HepG2 (cell line): ENCODE results near the gene RAD51D. TPM values are rescaled to one million over a fixed set of nuclear protein-coding genes. Genes with fewer than 3 reads are reported as not detected.
A peak's percentile ranks its signal among the peaks of the same experiment; 100 is the strongest.

Experiments used
- GMEB1 ChIP-seq: sonication (generic); formaldehyde crosslinking; IDR thresholded peaks from 2 replicates; pipeline ENCODE4 v1.5.1; 2020; ENCODE audit warnings: missing genetic modification reagents, mild to moderate bottlenecking, borderline replicate concordance
- GZF1 ChIP-seq: sonication (generic); formaldehyde crosslinking; IDR thresholded peaks from 2 replicates; pipeline ENCODE4 v1.5.1; 2020; ENCODE audit warnings: mild to moderate bottlenecking, missing genetic modification reagents
- MZF1 ChIP-seq: sonication (generic); formaldehyde crosslinking; IDR thresholded peaks from 2 replicates; pipeline ENCODE4 v1.8.1; 2023; ENCODE audit warnings: mild to moderate bottlenecking, missing genetic modification reagents, borderline replicate concordance
- PHF21A ChIP-seq: sonication (generic); formaldehyde crosslinking; IDR thresholded peaks from 2 replicates; pipeline ENCODE4 v1.5.0; 2020; ENCODE audit warnings: mild to moderate bottlenecking, missing genetic modification reagents
- SOX13 ChIP-seq, 3 experiments: fragments of 450-650 bp in 1 of 3; sonication (generic) in 1 of 3; formaldehyde crosslinking in 1 of 3; IDR thresholded peaks in 2 of 3; conservative IDR thresholded peaks in 1 of 3; 2 replicates each; pipeline versions ENCODE4 v1.5.0 to v1.6.1; 2016 to 2020; ENCODE audit warnings: antibody characterized with exemption in 1 of 3, mild to moderate bottlenecking in 1 of 3, missing compliant biosample characterization in 1 of 3, missing genetic modification reagents in 1 of 3, moderate library complexity in 1 of 3
- SPEN ChIP-seq: sonication (generic); formaldehyde crosslinking; IDR thresholded peaks from 2 replicates; pipeline ENCODE4 v1.5.1; 2020; ENCODE audit warnings: low read depth, mild to moderate bottlenecking, missing genetic modification reagents
- ZFP82 ChIP-seq: sonication (generic); formaldehyde crosslinking; IDR thresholded peaks from 2 replicates; pipeline ENCODE4 v1.5.1; 2020; ENCODE audit warnings: mild to moderate bottlenecking, missing genetic modification reagents, borderline replicate concordance
- ZMAT5 ChIP-seq: sonication (generic); formaldehyde crosslinking; IDR thresholded peaks from 2 replicates; pipeline ENCODE4 v1.5.0; 2020; ENCODE audit warnings: mild to moderate bottlenecking, low read depth, missing genetic modification reagents, borderline replicate concordance
- ZNF496 ChIP-seq: sonication (generic); formaldehyde crosslinking; IDR thresholded peaks from 2 replicates; pipeline ENCODE4 v1.8.1; 2023; ENCODE audit warnings: mild to moderate bottlenecking, moderate library complexity, missing genetic modification reagents; ENCODE audit not compliant: insufficient replicate concordance
- ZNF878 ChIP-seq: sonication (generic); formaldehyde crosslinking; IDR thresholded peaks from 2 replicates; pipeline ENCODE4 v1.8.1; 2023; ENCODE audit warnings: mild to moderate bottlenecking, missing genetic modification reagents, moderate library complexity
- ZSCAN20 ChIP-seq: sonication (generic); formaldehyde crosslinking; IDR thresholded peaks from 2 replicates; pipeline ENCODE4 v1.4.0; 2020; ENCODE audit warnings: missing genetic modification reagents, mild to moderate bottlenecking, borderline replicate concordance
- polyA plus RNA-seq, 8 experiments: library from polyadenylated mRNA; depleted of rRNA in 3 of 8; stranded (reverse) in 7 of 8; unstranded in 1 of 8; fragments of >200 nt; fragmentation: Illumina TruSeq in 4 of 8; extraction: Trizol in 4 of 8; gene quantifications; 2 replicates each; pipeline versions ENCODE4 v1.2.1 to v1.2.3, GENCODE V29; 2011 to 2016; ENCODE audit warnings: low read depth in 4 of 8, missing spikeins in 1 of 8, mixed read lengths in 1 of 8; ENCODE audit not compliant: insufficient read depth in 1 of 8
- total RNA-seq, 5 experiments: library from RNA; depleted of rRNA; stranded (reverse); fragments of >200 nt; fragmentation: Illumina TruSeq; extraction: Trizol; gene quantifications; 2 replicates each; pipeline ENCODE4 v1.2.3, GENCODE V29; 2016; ENCODE audit warnings: low read depth in 1 of 5
- TF ChIP-seq, protein P1 (sequence below): sonication (generic); formaldehyde crosslinking; IDR thresholded peaks from 2 replicates; pipeline ENCODE4 v1.4.0; 2020; ENCODE audit warnings: missing genetic modification reagents, borderline replicate concordance
- TF ChIP-seq, protein P2 (sequence below): sonication (generic); formaldehyde crosslinking; IDR thresholded peaks from 2 replicates; pipeline ENCODE4 v1.4.0; 2020; ENCODE audit warnings: missing genetic modification reagents
- TF ChIP-seq, protein P3 (sequence below): sonication (generic); formaldehyde crosslinking; IDR thresholded peaks from 2 replicates; pipeline ENCODE4 v1.4.0; 2020; ENCODE audit warnings: mild to moderate bottlenecking, missing genetic modification reagents
- TF ChIP-seq, protein P4 (sequence below): IDR thresholded peaks from 2 replicates; pipeline ENCODE4 v1.6.1; 2016; ENCODE audit warnings: control low read depth

The RAD51D gene
- total and polyA plus RNA-seq, 2 of the 13 experiments (the other 11 are each of a cell fraction or from before 2014, with no cell fraction given), result 6.7 to 13.1 TPM

- TF ChIP-seq, protein P1, sequence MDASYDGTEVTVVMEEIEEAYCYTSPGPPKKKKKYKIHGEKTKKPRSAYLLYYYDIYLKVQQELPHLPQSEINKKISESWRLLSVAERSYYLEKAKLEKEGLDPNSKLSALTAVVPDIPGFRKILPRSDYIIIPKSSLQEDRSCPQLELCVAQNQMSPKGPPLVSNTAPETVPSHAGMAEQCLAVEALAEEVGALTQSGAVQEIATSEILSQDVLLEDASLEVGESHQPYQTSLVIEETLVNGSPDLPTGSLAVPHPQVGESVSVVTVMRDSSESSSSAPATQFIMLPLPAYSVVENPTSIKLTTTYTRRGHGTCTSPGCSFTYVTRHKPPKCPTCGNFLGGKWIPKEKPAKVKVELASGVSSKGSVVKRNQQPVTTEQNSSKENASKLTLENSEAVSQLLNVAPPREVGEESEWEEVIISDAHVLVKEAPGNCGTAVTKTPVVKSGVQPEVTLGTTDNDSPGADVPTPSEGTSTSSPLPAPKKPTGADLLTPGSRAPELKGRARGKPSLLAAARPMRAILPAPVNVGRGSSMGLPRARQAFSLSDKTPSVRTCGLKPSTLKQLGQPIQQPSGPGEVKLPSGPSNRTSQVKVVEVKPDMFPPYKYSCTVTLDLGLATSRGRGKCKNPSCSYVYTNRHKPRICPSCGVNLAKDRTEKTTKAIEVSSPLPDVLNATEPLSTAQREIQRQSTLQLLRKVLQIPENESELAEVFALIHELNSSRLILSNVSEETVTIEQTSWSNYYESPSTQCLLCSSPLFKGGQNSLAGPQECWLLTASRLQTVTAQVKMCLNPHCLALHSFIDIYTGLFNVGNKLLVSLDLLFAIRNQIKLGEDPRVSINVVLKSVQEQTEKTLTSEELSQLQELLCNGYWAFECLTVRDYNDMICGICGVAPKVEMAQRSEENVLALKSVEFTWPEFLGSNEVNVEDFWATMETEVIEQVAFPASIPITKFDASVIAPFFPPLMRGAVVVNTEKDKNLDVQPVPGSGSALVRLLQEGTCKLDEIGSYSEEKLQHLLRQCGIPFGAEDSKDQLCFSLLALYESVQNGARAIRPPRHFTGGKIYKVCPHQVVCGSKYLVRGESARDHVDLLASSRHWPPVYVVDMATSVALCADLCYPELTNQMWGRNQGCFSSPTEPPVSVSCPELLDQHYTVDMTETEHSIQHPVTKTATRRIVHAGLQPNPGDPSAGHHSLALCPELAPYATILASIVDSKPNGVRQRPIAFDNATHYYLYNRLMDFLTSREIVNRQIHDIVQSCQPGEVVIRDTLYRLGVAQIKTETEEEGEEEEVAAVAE, result peak; percentile 83; the same call in 1 of the 2 replicates
- TF ChIP-seq, protein P2, sequence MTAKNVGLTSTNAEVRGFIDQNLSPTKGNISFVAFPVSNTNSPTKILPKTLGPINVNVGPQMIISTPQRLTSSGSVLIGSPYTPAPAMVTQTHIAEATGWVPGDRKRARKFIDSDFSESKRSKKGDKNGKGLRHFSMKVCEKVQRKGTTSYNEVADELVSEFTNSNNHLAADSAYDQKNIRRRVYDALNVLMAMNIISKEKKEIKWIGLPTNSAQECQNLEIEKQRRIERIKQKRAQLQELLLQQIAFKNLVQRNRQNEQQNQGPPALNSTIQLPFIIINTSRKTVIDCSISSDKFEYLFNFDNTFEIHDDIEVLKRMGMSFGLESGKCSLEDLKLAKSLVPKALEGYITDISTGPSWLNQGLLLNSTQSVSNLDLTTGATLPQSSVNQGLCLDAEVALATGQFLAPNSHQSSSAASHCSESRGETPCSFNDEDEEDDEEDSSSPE (CRISPR knock-in tag), result peak; percentile 84
- TF ChIP-seq SPEN (CRISPR knock-in tag) (peak; percentile 91), GZF1 (CRISPR knock-in tag) (0 out of 2 replicates have a peak, but pooled peaks have one; percentile 45), ZFP82 (CRISPR knock-in tag) (no peak), ZMAT5 (CRISPR knock-in tag) (no peak), SOX13 (IDR thresholded peaks at IDR 0.05) (no peak), SOX13 (CRISPR knock-in tag; conservative IDR thresholded peaks at IDR 0.05 in 1 of 2, IDR thresholded peaks at IDR 0.05 in 1 of 2) (peak in 1 of 2 experiments; percentile 59; a peak in 2 of 4 replicates), ZNF878 (CRISPR knock-in tag) (no peak), ZNF496 (CRISPR knock-in tag) (no peak), GMEB1 (CRISPR knock-in tag) (peak; percentile 92), MZF1 (CRISPR knock-in tag) (no peak), PHF21A (CRISPR knock-in tag) (peak; percentile 59; the same call in 1 of the 2 replicates), ZSCAN20 (no peak)
- TF ChIP-seq, protein P3, sequence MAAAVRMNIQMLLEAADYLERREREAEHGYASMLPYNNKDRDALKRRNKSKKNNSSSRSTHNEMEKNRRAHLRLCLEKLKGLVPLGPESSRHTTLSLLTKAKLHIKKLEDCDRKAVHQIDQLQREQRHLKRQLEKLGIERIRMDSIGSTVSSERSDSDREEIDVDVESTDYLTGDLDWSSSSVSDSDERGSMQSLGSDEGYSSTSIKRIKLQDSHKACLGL (CRISPR knock-in tag), result peak; percentile 100
- TF ChIP-seq, protein P4, sequence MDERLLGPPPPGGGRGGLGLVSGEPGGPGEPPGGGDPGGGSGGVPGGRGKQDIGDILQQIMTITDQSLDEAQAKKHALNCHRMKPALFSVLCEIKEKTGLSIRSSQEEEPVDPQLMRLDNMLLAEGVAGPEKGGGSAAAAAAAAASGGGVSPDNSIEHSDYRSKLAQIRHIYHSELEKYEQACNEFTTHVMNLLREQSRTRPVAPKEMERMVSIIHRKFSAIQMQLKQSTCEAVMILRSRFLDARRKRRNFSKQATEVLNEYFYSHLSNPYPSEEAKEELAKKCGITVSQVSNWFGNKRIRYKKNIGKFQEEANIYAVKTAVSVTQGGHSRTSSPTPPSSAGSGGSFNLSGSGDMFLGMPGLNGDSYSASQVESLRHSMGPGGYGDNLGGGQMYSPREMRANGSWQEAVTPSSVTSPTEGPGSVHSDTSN, result no peak
Observed at GRCh38 chr17:35141681-35142466, 22.2 kb upstream of the RAD51D start, which contains the start of gene NLE1 (continued).
